ENCODE data around the gene PGAM2. TPM values are rescaled to one million over a fixed set of nuclear protein-coding genes. Genes with fewer than 3 reads are reported as not detected.

Gene PGAM2
- total RNA-seq, 1 experiment from 2014 or later = 9.7 TPM

DNA sequence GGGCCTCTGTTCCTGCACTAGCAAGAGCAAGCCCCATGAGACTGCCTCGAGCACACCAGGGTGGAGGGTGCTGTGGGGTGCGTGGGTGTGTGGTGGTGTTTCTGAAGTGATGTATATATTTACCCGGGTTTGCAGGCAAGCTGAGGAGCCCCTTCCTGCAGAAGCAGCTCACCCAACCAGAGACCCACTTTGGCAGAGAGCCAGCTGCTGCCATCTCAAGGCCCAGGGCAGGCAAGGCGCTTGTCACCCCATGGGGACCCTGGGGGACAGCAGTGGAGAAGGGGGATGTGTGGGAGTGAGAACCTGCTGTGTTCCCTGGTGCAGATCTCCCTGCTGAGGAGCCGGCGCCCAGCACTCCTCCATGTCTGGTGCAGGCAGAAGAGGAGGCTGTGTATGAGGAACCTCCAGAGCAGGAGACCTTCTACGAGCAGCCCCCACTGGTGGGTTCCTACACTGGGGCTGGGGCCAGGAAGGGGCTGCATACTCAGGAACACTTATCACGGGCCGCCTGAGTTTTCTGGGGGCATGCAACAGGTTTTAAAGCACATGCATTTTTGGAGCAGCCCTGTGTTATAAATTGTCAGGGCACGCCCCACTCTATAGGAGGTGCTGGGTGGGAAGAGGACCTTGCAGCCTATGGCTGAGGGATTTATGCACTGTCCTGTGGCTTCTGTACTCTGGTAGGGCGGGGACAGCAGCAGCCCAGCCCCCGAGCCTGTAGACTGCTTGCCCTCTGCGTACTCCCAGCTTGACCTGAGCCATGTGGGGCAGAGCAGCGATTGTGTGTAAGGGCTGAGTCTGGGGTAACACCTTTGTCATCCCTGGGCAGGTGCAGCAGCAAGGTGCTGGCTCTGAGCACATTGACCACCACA is 5.9 kb downstream of the PGAM2 start:
- Histone ChIP-seq H3K36me3 (ENCODE audit: low read depth) (peaks cover 12% of the 10 kb centered on the region; the same call in 1 of the 2 replicates), H3K4me2 (no peak overlapping the region), H2AFZ (no peak overlapping the region), H3K4me1 (replicated peaks; ENCODE audit: insufficient read depth) (no peaks in the 10 kb centered on the region), H4K20me1 (ENCODE audit: insufficient read depth) (peaks cover 27% of the 10 kb centered on the region), H3K27ac (no peak overlapping the region), H3K9me2 (ENCODE audit: insufficient read depth) (no peaks in the 10 kb centered on the region), H3K79me2 (ENCODE audit: low read depth) (no peaks in the 10 kb centered on the region), H3F3A (ENCODE audit: insufficient read depth, low read depth) (peaks cover 17% of the 10 kb centered on the region), H3K9me3 (ENCODE audit: insufficient read depth, low read depth) (no peaks in the 10 kb centered on the region), H3K4me3 (no peak overlapping the region), H3K27me3 (ENCODE audit: insufficient read depth, low read depth) (no peaks in the 10 kb centered on the region)
- TF ChIP-seq CTCF (conservative IDR thresholded peaks at IDR 0.05) = no peak
- no peak for TF ChIP-seq EZH2 (IDR thresholded peaks at IDR 0.05; ENCODE audit: low read depth)
- intact Hi-C loops (cut with micrococcal nuclease; ENCODE audit: unreplicated experiment) = no loop called here
- no peak for DNase-seq
- BruUV-seq (replicated peaks) = no TSS peak
- CTCF ChIA-PET = no interaction called here
- POLR2A ChIA-PET (ENCODE audit: unreplicated experiment) = no interaction called here

- Histone ChIP-seq H3K4me1 (replicated peaks; ENCODE audit: insufficient read depth) (no peaks in the 10 kb centered on the region), H3K4me3 (no peak overlapping the region), H3F3A (ENCODE audit: insufficient read depth, low read depth) (peaks cover 12% of the 10 kb centered on the region), H3K27ac (no peak overlapping the region), H3K9me2 (ENCODE audit: insufficient read depth) (no peaks in the 10 kb centered on the region), H2AFZ (no peak overlapping the region), H3K9me3 (ENCODE audit: insufficient read depth, low read depth) (no peaks in the 10 kb centered on the region), H3K79me2 (ENCODE audit: low read depth) (no peaks in the 10 kb centered on the region), H4K20me1 (ENCODE audit: insufficient read depth) (peaks cover 27% of the 10 kb centered on the region), H3K4me2 (no peak overlapping the region), H3K36me3 (ENCODE audit: low read depth) (peaks cover 12% of the 10 kb centered on the region; the same call in 1 of the 2 replicates), H3K27me3 (ENCODE audit: insufficient read depth, low read depth) (no peaks in the 10 kb centered on the region)
- no peak for TF ChIP-seq CTCF (conservative IDR thresholded peaks at IDR 0.05)
- no peak for TF ChIP-seq EZH2 (IDR thresholded peaks at IDR 0.05; ENCODE audit: low read depth)
- no peak for DNase-seq
- intact Hi-C loops (cut with micrococcal nuclease; ENCODE audit: unreplicated experiment) = no loop called here
- CTCF ChIA-PET = no interaction called here
- BruUV-seq (replicated peaks) = no TSS peak
- POLR2A ChIA-PET (ENCODE audit: unreplicated experiment) = no interaction called here
Observed at GRCh38 chr7:44058759-44059218, 6.6 kb downstream of the PGAM2 start.

GRCh38 chr7:44057849-44058758 is 7.3 kb downstream of the PGAM2 start:
- H3K36me3 ChIP-seq (ENCODE audit: low read depth) = peaks cover 15% of the 10 kb centered on the region; the same call in 1 of the 2 replicates
- H3K9me2 ChIP-seq (ENCODE audit: insufficient read depth) = no peaks in the 10 kb centered on the region
- CTCF ChIA-PET = interaction anchor here (0.5 kb wide), 1 partner anchor 18 kb away, joined by 5 read pairs; no protein-coding TSS in a partner anchor
- no peaks in the 10 kb centered on the region for H3K79me2 ChIP-seq (ENCODE audit: low read depth)
- no peak overlapping the region for H3K4me2 ChIP-seq
- intact Hi-C loops (cut with micrococcal nuclease; ENCODE audit: unreplicated experiment) = no loop called here
- POLR2A ChIA-PET (ENCODE audit: unreplicated experiment) = no interaction called here
- no peaks in the 10 kb centered on the region for H3K9me3 ChIP-seq (ENCODE audit: insufficient read depth, low read depth)
- H3K27ac ChIP-seq = no peak overlapping the region
- peaks cover 9% of the 10 kb centered on the region for H3F3A ChIP-seq (ENCODE audit: insufficient read depth, low read depth)
- no peak for DNase-seq
- H2AFZ ChIP-seq = no peak overlapping the region
- H3K4me3 ChIP-seq = no peak overlapping the region
- peaks cover 22% of the 10 kb centered on the region for H4K20me1 ChIP-seq (ENCODE audit: insufficient read depth)
- TF ChIP-seq CTCF (conservative IDR thresholded peaks at IDR 0.05) (no peak), EZH2 (IDR thresholded peaks at IDR 0.05; ENCODE audit: low read depth) (no peak)
- H3K27me3 ChIP-seq (ENCODE audit: insufficient read depth, low read depth) = no peaks in the 10 kb centered on the region
- BruUV-seq (replicated peaks) = no TSS peak
- no peaks in the 10 kb centered on the region for H3K4me1 ChIP-seq (replicated peaks; ENCODE audit: insufficient read depth)
